DLD1 (cell line): ENCODE measurements around the gene RPS3A.
"Not testable (repeated sequence)": the region's sequence is repeated elsewhere in the genome, so short reads cannot be mapped to it uniquely, and the experiment has no call there.

Experiments used
- in situ Hi-C: cut with HindIII; loops from 2 replicates; pipeline ENCODE4 v1.10.0; 2017; ENCODE audit warnings: low sequenced_read_pairs

Gene RPS3A

DNA sequence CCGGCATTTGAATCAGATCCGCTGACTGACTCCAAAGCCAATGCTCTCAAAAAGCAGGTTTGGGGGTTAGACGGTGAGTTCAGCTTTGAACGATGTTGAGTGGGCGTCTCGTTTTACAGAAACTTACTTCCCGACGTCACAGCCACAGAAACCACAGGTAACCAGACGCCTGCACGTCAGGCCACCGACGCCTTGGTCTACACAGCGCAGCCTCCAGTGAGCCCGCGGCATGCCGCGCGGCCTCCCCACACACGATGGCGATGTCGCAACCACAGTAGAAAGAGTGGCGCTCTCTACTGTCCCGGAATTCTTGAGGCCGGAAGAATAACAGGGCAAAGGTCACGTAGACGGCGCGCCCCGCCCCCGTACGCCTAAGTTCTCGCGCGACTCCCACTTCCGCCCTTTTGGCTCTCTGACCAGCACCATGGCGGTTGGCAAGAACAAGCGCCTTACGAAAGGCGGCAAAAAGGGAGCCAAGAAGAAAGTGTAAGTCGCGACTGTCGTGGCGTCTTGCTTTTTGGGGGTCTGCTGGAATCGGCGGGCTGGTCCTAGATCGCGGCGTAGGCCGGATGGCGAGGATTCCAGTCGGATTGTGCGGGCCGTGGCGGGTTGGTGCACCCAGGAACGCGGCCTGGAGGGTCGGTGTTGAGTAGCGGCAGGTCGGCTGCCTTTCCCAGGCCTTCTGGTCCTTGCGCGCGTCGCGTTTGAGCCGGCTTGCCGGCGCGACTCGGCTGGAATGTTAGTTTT is at the start of gene RPS3A:
RPS3A (plus strand) TSS at position 400 of the 747 bp plus-strand sequence; CDS start at position 425, 25 bp downstream.
- in situ Hi-C loops = no loop called here

DNA sequence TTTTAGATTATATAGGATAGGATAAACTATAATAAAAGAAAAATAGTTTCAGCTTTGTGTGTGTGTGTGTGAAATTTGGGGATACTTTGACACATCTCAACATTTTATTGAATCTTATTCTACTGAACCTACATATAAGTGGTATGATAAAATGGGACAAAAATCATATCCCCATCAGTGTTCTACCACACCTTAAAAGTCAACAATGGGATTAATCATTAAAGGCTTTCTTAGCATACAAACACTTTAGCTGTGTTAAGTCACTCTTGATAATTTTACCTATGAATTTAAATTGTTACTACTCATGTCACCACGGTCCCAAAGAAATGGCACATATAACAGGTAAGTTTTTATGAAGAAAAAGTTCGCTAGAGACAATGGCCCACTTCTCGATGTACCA is 46.6 kb upstream of the RPS3A start:
- in situ Hi-C loops = no loop called here

DNA sequence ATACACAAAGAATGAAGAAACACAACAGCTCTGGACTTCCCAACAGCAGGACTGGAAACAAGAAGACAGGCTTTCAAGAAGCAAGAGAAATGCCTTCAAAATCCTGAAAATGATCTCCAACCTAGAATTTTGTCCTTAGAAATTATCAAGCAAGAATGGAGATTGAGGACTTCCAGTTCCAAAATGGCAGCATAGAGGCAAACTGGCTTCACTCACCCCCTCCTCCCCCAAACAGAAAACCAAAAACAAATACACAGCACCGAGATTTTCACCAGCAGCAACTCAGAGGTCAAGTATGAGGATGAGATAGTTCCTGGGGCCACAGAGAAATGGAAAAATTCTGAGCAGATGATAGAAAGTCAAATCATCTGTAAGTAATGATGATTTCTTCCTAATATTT is 43.9 kb upstream of the RPS3A start:
- in situ Hi-C loops = no loop called here

- in situ Hi-C loops = not testable (repeated sequence)
Measured at GRCh38 chr4:151063143-151063542, 36.3 kb upstream of the RPS3A start.

DNA sequence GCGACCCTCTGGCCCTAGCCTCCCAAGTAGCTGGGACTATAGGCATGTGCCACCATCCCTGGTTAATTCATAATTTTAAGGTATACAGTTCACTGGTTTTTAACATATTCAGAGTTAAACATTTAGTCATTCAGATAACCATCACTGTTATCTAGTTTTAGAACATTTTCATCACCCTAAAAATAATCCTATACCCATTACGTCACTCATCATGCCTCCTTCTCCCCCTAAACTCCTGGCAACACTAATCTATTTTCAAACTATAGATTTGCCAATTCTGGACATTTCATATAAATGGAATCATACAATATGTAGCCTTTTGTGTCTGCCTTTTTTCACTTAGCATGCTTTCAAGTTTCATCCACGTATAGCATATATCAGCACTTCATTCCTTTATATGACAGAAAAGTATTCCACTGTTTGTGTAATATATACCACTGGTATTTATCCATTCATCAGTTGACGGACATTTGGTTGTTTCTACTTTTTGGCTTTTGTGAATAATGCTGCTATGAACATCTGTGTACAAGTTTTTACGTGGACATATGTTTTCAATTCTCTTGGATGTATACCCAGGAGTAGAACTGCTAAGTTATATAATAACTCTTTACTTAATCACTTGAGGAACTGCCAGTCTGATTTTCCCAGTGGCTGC is 32.0 kb upstream of the RPS3A start:
- in situ Hi-C loops = no loop called here

GRCh38 chr4:151074416-151074916 is 25.0 kb upstream of the RPS3A start:
- in situ Hi-C loops = no loop called here

DNA sequence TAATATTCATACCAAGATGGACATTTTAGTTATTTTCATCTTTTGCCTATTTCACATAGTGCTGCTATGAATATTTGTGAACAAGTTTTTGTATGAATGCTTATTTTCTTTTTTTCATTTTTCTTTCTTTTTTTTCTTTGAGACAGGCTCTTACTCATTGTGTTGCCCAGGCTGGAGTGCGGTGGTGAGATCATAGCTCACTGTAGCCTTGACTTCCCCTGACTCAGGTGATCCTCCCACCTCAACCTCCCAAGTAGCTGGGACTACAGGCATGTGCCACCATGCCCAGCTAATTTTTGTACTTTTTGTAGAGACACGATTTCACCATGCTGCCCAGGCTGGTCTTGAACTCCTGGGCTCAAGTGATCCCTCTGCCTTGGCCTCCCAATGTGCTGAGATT is 21.4 kb upstream of the RPS3A start:
- in situ Hi-C loops = not testable (repeated sequence)

DNA sequence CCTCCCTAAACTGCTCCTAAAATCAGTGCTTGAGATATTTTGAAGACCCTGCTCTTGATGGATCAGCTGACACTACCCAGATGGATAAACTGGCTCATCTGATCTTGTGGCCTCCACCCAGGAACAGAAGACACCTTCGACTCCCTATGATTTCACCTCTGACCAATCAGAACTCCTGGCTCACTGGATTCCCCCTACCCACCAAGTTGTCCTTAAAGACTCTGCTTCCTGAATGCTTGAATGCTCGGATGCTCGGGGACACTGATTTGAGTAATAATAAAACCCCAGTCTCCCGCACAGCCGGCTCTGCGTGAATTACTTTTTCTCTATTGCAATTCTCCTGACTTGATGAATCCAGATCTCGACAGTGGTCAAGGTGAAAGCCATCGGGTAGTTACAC is 12.0 kb upstream of the RPS3A start:
- in situ Hi-C loops = no loop called here

DNA sequence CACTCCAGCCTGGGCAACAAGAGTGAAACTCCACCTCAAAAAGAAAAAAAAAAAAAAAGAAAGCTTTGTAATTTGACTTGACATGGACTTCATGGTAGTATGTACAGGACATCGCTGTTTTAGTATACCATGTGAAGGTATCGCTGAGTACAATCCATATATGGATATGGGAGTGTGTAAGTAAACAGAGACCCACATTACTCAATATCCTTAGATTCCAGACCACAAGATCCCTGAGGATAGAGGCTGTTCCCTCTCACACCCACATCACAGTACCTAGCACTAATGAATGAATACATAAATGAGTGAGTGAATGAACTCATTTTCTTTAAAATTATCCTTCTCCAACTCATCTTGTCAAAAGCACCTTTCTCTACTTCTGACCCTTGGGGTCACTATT is 8.4 kb upstream of the RPS3A start:
- in situ Hi-C loops = no loop called here

DNA sequence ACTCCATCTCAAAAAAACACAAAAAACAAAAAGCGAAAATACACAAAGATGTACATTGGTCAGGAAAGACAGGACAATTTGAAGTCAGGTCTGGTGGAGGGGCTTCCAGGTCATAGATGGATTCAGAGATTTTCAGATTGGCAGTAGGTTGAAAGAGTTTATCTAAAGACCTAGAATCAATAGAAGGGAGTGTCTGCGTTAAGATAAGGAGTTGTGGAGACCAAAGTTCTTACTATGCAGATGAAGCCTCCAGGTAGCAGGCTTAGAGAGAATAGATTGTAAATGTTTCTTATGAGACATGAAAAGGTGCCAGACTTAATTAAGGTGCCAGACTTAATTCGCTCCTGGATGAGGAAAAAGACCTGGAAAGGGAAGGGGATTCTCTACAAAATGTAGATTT is 6.9 kb upstream of the RPS3A start:
- in situ Hi-C loops = no loop called here

DNA sequence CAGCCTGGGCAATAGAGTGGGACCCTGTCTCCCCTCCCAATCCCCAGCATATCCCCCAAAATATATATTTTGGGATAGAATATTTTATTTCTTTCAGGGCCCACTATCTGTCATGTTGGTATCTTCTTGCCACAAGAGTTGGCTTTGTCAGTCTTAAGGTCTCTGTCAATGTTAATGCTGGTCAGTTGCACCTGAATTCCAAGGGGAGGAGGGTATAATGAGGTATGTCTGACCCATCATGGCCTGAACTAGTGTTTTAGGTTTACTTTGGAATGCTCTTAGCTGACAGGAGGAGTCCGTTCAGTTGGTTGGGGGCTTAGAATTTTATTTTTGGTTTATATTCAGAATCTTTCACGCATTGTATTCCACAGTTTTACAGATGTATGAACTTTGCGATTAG is 6.2 kb upstream of the RPS3A start:
- in situ Hi-C loops = no loop called here

DNA sequence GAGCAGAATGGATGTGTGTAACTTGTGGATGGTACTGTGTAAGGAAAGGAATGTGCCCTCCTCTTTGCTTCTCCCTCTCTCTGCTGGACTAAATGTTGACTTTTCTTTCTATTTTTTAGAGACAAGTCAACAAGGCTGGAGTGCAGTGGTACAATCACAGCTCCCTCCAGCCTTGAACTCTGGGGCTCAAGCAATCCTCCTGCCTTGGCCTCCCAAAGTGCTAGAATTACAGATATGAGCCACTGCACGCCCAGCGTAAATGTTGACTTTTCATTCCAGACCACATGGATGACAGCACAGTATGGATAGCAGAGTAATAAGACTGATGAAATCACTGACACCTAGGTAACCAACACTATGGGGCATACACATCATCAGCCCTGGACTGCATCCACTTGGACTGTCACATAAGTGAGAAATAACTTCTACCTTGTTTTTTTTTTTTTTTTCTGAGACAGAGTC is 5.1 kb upstream of the RPS3A start:
- in situ Hi-C loops = no loop called here

GRCh38 chr4:151095142-151095541 is 4.3 kb upstream of the RPS3A start:
- in situ Hi-C loops = no loop called here

- in situ Hi-C loops = no loop called here
Measured at GRCh38 chr4:151097759-151098158, 1.7 kb upstream of the RPS3A start.

DNA sequence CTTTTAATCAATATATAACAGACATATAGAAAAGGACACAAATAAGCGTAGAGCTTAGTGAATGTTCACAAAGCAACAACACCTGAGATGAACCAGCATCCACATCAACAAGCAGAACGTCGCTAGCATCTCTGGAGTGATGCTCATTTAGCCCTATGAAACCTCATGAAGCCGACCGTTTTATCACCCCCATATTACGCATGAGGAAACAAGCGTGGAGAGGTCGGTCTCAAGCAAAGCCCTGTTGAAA is 524 bp upstream of the RPS3A start:
- in situ Hi-C loops = no loop called here

- in situ Hi-C loops = no loop called here
Measured at GRCh38 chr4:151099976-151100417, 569 bp downstream of the RPS3A start.

DNA sequence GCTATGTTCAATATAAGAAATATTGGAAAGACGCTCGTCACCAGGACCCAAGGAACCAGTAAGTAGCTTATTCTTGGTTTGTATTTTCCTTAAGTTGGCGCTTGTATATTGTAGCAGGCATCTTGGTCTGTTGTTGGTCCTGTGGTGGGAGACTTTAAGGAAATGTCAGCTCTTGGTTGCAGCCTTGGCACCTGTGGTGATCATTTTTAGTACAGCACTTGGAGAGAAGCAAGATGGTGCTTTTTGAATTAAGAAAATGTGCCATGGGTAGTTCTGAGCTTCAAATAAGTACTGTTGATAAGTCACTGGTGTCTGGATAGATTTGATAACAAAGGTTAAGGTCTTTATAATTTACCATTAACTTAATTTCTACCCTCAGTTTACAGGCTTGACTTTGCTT is 1.1 kb downstream of the RPS3A start:
- in situ Hi-C loops = no loop called here

DNA sequence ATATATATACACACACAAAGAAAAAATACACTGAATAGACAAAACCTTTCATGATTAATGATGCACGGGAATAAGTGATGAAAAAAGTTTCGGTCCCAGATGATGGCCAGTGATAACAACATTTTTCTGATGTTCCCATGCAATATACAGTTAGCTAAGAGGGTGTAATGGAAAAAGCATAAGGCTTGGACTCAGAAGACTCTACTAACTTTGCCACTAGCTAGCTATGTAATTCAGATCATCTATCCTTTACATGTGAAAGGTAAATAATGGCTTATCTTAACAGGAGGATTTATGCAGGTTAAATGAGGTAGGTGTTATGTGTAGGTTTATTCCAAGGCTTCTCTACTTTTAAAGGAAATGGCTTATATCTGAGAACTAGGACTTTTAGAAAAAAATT is 4.3 kb downstream of the RPS3A start:
- in situ Hi-C loops = no loop called here

- in situ Hi-C loops = no loop called here
Measured at GRCh38 chr4:151104621-151105020, 5.2 kb downstream of the RPS3A start.

DNA sequence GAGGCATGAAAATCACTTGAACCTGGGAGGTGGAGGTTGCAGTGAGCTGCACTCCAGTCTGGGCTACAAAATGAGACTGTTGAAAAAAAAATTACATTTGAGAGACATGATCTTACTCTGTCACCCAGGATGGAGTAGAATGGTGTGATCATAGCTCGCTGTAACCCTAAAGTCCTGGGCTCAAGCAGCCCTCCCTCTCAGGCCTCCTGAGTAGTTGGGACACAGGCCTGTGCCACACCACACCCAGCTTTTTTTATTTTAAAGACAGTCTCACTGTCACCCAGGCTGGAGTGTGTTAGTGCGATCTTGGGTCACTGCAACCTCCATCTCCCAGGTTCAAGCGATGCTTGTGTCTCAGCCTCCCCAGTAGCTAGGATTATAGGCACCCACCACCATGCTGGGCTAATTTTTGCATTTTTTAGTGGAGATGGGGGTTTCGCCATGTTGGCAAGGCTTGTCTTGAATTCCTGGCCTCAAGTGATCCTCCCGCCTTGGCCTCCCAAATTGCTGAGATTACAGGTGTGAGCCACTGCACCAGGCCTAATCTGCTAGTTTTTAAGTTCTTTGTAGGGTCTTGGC is 6.1 kb downstream of the RPS3A start:
- in situ Hi-C loops = no loop called here

DNA sequence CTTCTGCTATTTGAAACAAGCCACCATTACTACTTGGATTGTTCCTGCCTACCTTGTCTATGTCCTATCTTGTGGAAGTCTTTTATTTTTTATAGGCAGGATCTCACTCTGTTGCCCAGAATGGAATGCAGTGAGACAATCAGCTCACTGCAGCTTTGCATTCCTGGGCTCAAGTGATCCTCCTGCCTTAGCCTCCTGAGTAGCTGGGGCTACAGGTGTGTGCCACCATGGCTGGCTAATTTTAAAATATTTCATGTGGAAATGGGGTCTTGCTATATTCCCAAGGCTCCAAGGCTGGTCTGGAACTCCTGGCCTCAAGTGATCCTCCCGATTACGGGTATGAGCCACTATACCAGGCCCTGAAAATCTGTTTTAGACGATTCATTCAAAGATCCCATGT is 7.6 kb downstream of the RPS3A start:
- in situ Hi-C loops = no loop called here

DNA sequence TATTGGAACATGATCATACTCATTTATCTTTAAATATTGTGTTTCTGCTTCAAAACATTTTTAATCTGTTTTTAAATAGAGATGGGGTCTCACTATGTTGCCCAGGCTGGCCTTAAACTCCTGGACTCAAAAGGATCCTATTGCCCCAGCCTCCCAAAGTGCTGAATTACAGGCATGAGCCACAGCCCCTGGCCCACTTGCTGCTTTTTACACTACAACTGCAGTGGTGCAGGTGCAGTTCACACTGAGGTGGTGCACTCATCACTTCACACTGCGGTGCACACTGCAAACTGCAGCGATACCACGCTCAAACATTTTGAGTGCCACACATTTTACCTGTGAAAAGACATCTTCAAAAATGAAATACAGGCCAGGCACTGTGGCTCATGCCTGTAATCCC is 10.8 kb downstream of the RPS3A start:
- in situ Hi-C loops = no loop called here
